ENCODE results near the gene ABCA13.

GRCh38 chr7:48289656-48290055, 118.4 kb downstream of the ABCA13 start:
- TF ChIP-seq CTCF (IDR thresholded peaks at IDR 0.05; ENCODE audit: insufficient read depth, low read depth, low read length) (no peak), EZH2 (IDR thresholded peaks at IDR 0.05; ENCODE audit: insufficient read depth, low read length) (no peak)
